Suppressor macrophage (primary cell): ENCODE data around the gene HSPB3.
"Not testable (repeated sequence)": the region's sequence is repeated elsewhere in the genome, so short reads cannot be mapped to it uniquely, and the experiment has no call there.

Source experiments
- DNase-seq, 4 experiments: peaks; one replicate each; pipeline ENCODE4 v3.0.0-alpha.2; 2020 to 2022

HSPB3 gene

GRCh38 chr5:54457094-54457862 lies 1.8 kb downstream of the HSPB3 start:
- no peak for DNase-seq

- no peak for DNase-seq
Observed at GRCh38 chr5:54458221-54458620, 2.7 kb downstream of the HSPB3 start.

- DNase-seq: no peak
Observed at GRCh38 chr5:54460181-54460919, 4.9 kb downstream of the HSPB3 start.

- no peak for DNase-seq
Observed at GRCh38 chr5:54462281-54462680, 6.8 kb downstream of the HSPB3 start.

- DNase-seq: no peak
Observed at GRCh38 chr5:54463713-54464112, 8.2 kb downstream of the HSPB3 start.

GRCh38 chr5:54469622-54470021 lies 14.1 kb downstream of the HSPB3 start:
- DNase-seq: peak in 3 of 4 experiments; percentile 22 to 38 (median 34)

GRCh38 chr5:54470128-54470527 lies 14.6 kb downstream of the HSPB3 start:
- no peak for DNase-seq

GRCh38 chr5:54470677-54471076 lies 15.2 kb downstream of the HSPB3 start:
- no peak for DNase-seq

- no peak for DNase-seq
Observed at GRCh38 chr5:54471398-54471797, 15.9 kb downstream of the HSPB3 start.

GRCh38 chr5:54476682-54477081 lies 21.2 kb downstream of the HSPB3 start:
- DNase-seq: peak; percentile 10 to 61 (median 44)

GRCh38 chr5:54477941-54478478 lies 22.5 kb downstream of the HSPB3 start:
- no peak for DNase-seq

- DNase-seq: peak in 3 of 4 experiments; percentile 15 to 26 (median 24)
Observed at GRCh38 chr5:54480296-54480695, 24.8 kb downstream of the HSPB3 start.

GRCh38 chr5:54484219-54484894 lies 28.9 kb downstream of the HSPB3 start:
- no peak for DNase-seq

GRCh38 chr5:54485659-54486058 lies 30.2 kb downstream of the HSPB3 start:
- not testable (repeated sequence) for DNase-seq

- not testable (repeated sequence) for DNase-seq
Observed at GRCh38 chr5:54489648-54489979, 34.1 kb downstream of the HSPB3 start.

GRCh38 chr5:54491326-54491725 lies 35.8 kb downstream of the HSPB3 start:
- no peak for DNase-seq

- peak in 2 of 4 experiments; percentile 32 to 51 for DNase-seq
Observed at GRCh38 chr5:54492178-54492577, 36.7 kb downstream of the HSPB3 start.

GRCh38 chr5:54495027-54495426 lies 39.5 kb downstream of the HSPB3 start:
- no peak for DNase-seq
